GM19395 (cell line): ENCODE data around the gene ST6GALNAC6.
"Not testable (repeated sequence)": the region's sequence is repeated elsewhere in the genome, so short reads cannot be mapped to it uniquely, and the experiment has no call there.

Source experiments
- ATAC-seq: cut with Tn5 transposase; IDR thresholded peaks from one replicate; pipeline ENCODE4 v1.9.1; 2021; ENCODE audit warnings: mild to moderate bottlenecking, moderate library complexity; ENCODE audit not compliant: unreplicated experiment

Gene ST6GALNAC6

DNA sequence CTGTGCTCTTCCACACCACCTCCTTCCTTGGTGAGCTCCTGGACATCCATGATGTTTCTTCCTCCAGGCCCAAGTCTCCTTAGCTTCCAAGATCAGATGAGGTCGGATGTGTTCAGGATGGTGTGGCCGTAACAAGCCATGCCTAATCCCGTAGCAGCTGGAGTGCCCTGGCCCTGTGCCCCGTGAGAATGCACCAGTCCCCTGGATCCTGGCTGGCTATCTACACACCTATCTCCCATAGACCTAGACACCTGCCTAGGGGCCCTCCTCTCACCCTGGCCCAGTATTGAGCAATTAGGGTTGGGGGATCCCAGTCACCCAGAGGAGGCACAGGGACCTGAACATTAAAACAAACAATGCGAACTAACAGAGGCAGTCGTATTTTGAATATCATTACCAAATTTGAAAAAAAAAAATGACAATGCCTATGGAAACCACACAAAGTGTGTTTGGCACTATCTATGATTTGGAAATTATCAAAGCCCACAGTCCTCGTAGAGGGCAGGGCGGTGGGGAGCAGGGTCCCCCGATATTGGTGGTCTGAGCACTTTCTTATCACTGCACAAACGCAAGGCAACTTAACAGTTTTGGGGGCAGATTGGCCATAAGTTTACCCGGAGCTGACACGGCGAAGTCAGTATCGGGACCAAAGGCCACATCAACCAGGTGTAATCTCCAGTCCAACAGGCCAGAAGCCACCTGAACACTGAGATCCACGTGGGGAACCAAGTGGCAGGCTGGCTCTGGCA, 58.1 kb downstream of the ST6GALNAC6 start:
- no peak for ATAC-seq

DNA sequence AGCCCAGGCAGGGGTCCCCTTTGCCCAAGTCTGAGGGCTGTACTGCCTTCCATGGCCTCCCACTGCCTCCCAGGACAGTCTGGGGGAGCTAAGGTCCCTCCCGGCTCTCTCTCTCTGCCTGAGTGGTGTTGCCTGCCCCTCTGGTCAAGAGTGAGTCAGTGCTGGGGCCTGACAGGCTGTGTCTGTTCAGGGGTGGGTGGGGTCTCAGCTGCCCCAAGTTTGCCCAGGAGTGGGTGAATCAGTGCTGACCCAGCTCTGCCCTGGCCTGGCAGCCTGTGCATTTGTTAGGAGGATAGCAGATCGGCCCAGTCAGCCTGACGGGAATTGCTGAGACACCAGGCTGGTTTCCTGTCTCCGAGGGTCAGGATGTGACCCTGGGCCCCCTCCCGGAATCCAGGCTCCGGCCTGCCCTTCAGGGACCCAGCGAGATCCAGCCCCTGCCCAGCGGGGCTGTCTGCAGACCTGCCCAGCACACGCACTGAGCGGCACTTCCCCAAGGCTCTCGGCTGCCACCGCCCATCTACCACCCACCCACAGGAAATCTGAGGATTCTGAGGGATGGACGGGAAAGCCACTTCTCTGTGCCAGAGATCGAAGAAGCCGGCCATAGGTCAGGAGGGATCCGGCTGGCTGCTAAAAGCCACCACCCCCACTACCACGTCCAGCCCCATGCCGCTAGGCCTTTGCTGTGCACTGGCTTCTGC, 60.9 kb downstream of the ST6GALNAC6 start:
- no peak for ATAC-seq

- ATAC-seq, result no peak
Observed at GRCh38 chr9:127837346-127837745, 62.1 kb downstream of the ST6GALNAC6 start.

- not testable (repeated sequence) for ATAC-seq
Observed at GRCh38 chr9:127836561-127836960, 62.8 kb downstream of the ST6GALNAC6 start.

- ATAC-seq, result no peak
Observed at GRCh38 chr9:127835991-127836516, 63.3 kb downstream of the ST6GALNAC6 start.
